ENCODE measurements around the gene CPB1. TPM values are rescaled to one million over a fixed set of nuclear protein-coding genes. Genes with fewer than 3 reads are reported as not detected.

CPB1 gene
- total and polyA plus RNA-seq, 10 of the 15 experiments (the other 5 are each of a cell fraction or from before 2014, with no cell fraction given) = 4.8 TPM; not detected in 9

- H3K79me2 ChIP-seq (ENCODE audit: control insufficient read depth, insufficient read depth, low read length) = no peaks in the 10 kb centered on the region
- no peak overlapping the region for H3K4me2 ChIP-seq (ENCODE audit: control insufficient read depth, insufficient read depth)
- ChIA-PET POLR2A (no interaction called here), RAD21 (ENCODE audit: unreplicated experiment) (interaction anchor here (0.5 kb wide), 1 partner anchor 280 kb away, joined by 3 read pairs; no protein-coding TSS in a partner anchor), CTCF (interaction anchor here (0.6 to 1.4 kb wide), 3 partner anchors 10 to 170 kb away, joined by 4 to 6 read pairs (median 5); no protein-coding TSS in a partner anchor), SMC1A (ENCODE audit: uncharacterized antibody, unreplicated experiment) (no interaction called here)
- no TSS peak for BruUV-seq (replicated peaks)
- H3K4me1 ChIP-seq (ENCODE audit: control insufficient read depth, insufficient read depth, low read length) = no peaks in the 10 kb centered on the region
- 69% methylated on average over 9 of the region's 9 CpGs for WGBS (ENCODE audit: insufficient coverage, insufficient replicate concordance, low lambda C conversion rate, missing lambda C conversion rate)
- TF ChIP-seq TCF7 (IDR thresholded peaks at IDR 0.05; ENCODE audit: borderline replicate concordance) (no peak), STAT1 (conservative IDR thresholded peaks at IDR 0.05) (no peak), RELA (IDR thresholded peaks at IDR 0.05; ENCODE audit: borderline replicate concordance, partially characterized antibody) (no peak), SIN3A (IDR thresholded peaks at IDR 0.05; ENCODE audit: low read depth, low read length) (no peak), GATAD2B (conservative IDR thresholded peaks at IDR 0.05; ENCODE audit: low read depth) (no peak), TARDBP (IDR thresholded peaks at IDR 0.05; ENCODE audit: borderline replicate concordance) (no peak)
- no peaks in the 10 kb centered on the region for H3K36me3 ChIP-seq (ENCODE audit: control insufficient read depth in 2 of 2, insufficient read depth in 2 of 2, low read length in 1 of 2)
- in situ Hi-C loops (cut with MboI) (no loop called here), intact Hi-C loops (cut with micrococcal nuclease; ENCODE audit: unreplicated experiment) (loop anchor here (2.0 kb wide), 1 partner anchor 159 kb away; no protein-coding TSS in a partner anchor)
- H3K27ac ChIP-seq (ENCODE audit: control insufficient read depth, insufficient read depth) = no peak overlapping the region
- DNase-seq (ENCODE audit: low read depth, low spot score) (no peak), FAIRE-seq (no peak), ATAC-seq (no peak)
- no peak overlapping the region for H3K4me3 ChIP-seq
- H3K27me3 ChIP-seq (replicated peaks in 1 of 2; ENCODE audit: control insufficient read depth in 2 of 2, insufficient read depth in 2 of 2, low read length in 1 of 2) = no peaks in the 10 kb centered on the region
- H3K9me3 ChIP-seq (replicated peaks; ENCODE audit: control insufficient read depth, insufficient read depth, low read length) = no peaks in the 10 kb centered on the region
- H2AFZ ChIP-seq (ENCODE audit: control insufficient read depth, low read depth, low read length) = no peak overlapping the region
- H4K20me1 ChIP-seq (ENCODE audit: control insufficient read depth, insufficient read depth) = no peaks in the 10 kb centered on the region
- no peak overlapping the region for H3K9ac ChIP-seq (ENCODE audit: control insufficient read depth, insufficient read depth, low read length)
Observed at GRCh38 chr3:148873270-148873927, 45.8 kb downstream of the CPB1 start.

GRCh38 chr3:148873977-148874376 is 46.4 kb downstream of the CPB1 start:
- ChIA-PET RAD21 (ENCODE audit: unreplicated experiment) (no interaction called here), SMC1A (ENCODE audit: uncharacterized antibody, unreplicated experiment) (interaction anchor here (1.0 kb wide), 1 partner anchor 11 kb away, joined by 3 read pairs; no protein-coding TSS in a partner anchor), POLR2A (no interaction called here), CTCF (interaction anchor here (0.6 to 1.4 kb wide), 4 partner anchors 11 to 169 kb away, joined by 3 to 6 read pairs (median 4); no protein-coding TSS in a partner anchor)
- Histone ChIP-seq H3K4me1 (ENCODE audit: control insufficient read depth, insufficient read depth, low read length) (no peaks in the 10 kb centered on the region), H3K4me2 (ENCODE audit: control insufficient read depth, insufficient read depth) (no peak overlapping the region), H3K9ac (ENCODE audit: control insufficient read depth, insufficient read depth, low read length) (no peak overlapping the region), H3K36me3 (ENCODE audit: control insufficient read depth in 2 of 2, insufficient read depth in 2 of 2, low read length in 1 of 2) (no peaks in the 10 kb centered on the region), H3K4me3 (no peak overlapping the region), H3K79me2 (ENCODE audit: control insufficient read depth, insufficient read depth, low read length) (no peaks in the 10 kb centered on the region), H3K27ac (ENCODE audit: control insufficient read depth, insufficient read depth) (no peak overlapping the region), H3K27me3 (replicated peaks in 1 of 2; ENCODE audit: control insufficient read depth in 2 of 2, insufficient read depth in 2 of 2, low read length in 1 of 2) (no peaks in the 10 kb centered on the region), H2AFZ (ENCODE audit: control insufficient read depth, low read depth, low read length) (no peak overlapping the region), H3K9me3 (replicated peaks; ENCODE audit: control insufficient read depth, insufficient read depth, low read length) (no peaks in the 10 kb centered on the region), H4K20me1 (ENCODE audit: control insufficient read depth, insufficient read depth) (no peaks in the 10 kb centered on the region)
- no peak for DNase-seq (ENCODE audit: low read depth, low spot score)
- 4% methylated on average over 1 of the region's 1 CpG for WGBS (ENCODE audit: insufficient coverage, insufficient replicate concordance, low lambda C conversion rate, missing lambda C conversion rate)
- intact Hi-C loops (cut with micrococcal nuclease; ENCODE audit: unreplicated experiment) (loop anchor here (2.0 kb wide), 1 partner anchor 159 kb away; no protein-coding TSS in a partner anchor), in situ Hi-C loops (cut with MboI) (no loop called here)
- no peak for ATAC-seq
- FAIRE-seq = no peak
- no TSS peak for BruUV-seq (replicated peaks)
- TF ChIP-seq MEF2B (IDR thresholded peaks at IDR 0.05; ENCODE audit: partially characterized antibody, poor library complexity, severe bottlenecking) (no peak), IRF4 (IDR thresholded peaks at IDR 0.05; ENCODE audit: low read depth, low read length) (no peak), RELB (IDR thresholded peaks at IDR 0.05; ENCODE audit: low read depth) (no peak), BHLHE40 (IDR thresholded peaks at IDR 0.05; ENCODE audit: borderline replicate concordance in 1 of 2, low read depth in 2 of 2, low read length in 1 of 2) (no peak), MYB (IDR thresholded peaks at IDR 0.05; ENCODE audit: borderline replicate concordance, low read depth, low read length) (no peak), NFYA (IDR thresholded peaks at IDR 0.05; ENCODE audit: borderline replicate concordance, low read depth, low read length) (no peak), ZBTB33 (IDR thresholded peaks at IDR 0.05) (no peak), ASH2L (IDR thresholded peaks at IDR 0.05; ENCODE audit: borderline replicate concordance, low read depth) (no peak)
